Hypothalamus (tissue), 51 donors: ENCODE measurements around the gene ZNF774.
"Not testable (repeated sequence)": the region's sequence is repeated elsewhere in the genome, so short reads cannot be mapped to it uniquely, and the experiment has no call there.

Source experiments
- DNase-seq, 51 donors: peaks; one replicate each; lab custom pipeline; 2025; lab: John Stamatoyannopoulos, UW

Gene ZNF774

GRCh38 chr15:90387534-90388461, 35.7 kb downstream of the ZNF774 start, which contains the start of gene IQGAP1:
TSS of gene IQGAP1 (plus strand) at chr15:90388242. CDS start at chr15:90388342, 100 bp downstream.
- peak; percentile 39 to 99 (median 91) for DNase-seq

GRCh38 chr15:90388462-90389380, 36.6 kb downstream of the ZNF774 start:
- DNase-seq: peak in 27 of 51 donors; percentile 6 to 62 (median 34)

GRCh38 chr15:90389513-90389912, 37.4 kb downstream of the ZNF774 start:
- DNase-seq: no peak

GRCh38 chr15:90393040-90393439, 41.0 kb downstream of the ZNF774 start:
- no peak for DNase-seq

GRCh38 chr15:90394074-90394473, 42.0 kb downstream of the ZNF774 start:
- DNase-seq: no peak

GRCh38 chr15:90394748-90395442, 42.8 kb downstream of the ZNF774 start:
- no peak for DNase-seq

- DNase-seq: no peak
Measured at GRCh38 chr15:90396321-90396720, 44.2 kb downstream of the ZNF774 start.

- no peak for DNase-seq
Measured at GRCh38 chr15:90400005-90400758, 48.1 kb downstream of the ZNF774 start.

GRCh38 chr15:90400759-90401314, 48.8 kb downstream of the ZNF774 start:
- peak in 1 of 51 donors; percentile 23 for DNase-seq

- peak in 1 of 51 donors; percentile 12 for DNase-seq
Measured at GRCh38 chr15:90401495-90401894, 49.4 kb downstream of the ZNF774 start.

- peak in 2 of 51 donors; percentile 18 to 40 for DNase-seq
Measured at GRCh38 chr15:90402223-90402622, 50.1 kb downstream of the ZNF774 start.

- no peak for DNase-seq
Measured at GRCh38 chr15:90402767-90403166, 50.7 kb downstream of the ZNF774 start.

- no peak for DNase-seq
Measured at GRCh38 chr15:90405055-90405607, 53.0 kb downstream of the ZNF774 start.

- DNase-seq: no peak
Measured at GRCh38 chr15:90407336-90407735, 55.3 kb downstream of the ZNF774 start.

GRCh38 chr15:90407871-90408317, 55.8 kb downstream of the ZNF774 start:
- no peak for DNase-seq

GRCh38 chr15:90408657-90409056, 56.6 kb downstream of the ZNF774 start:
- DNase-seq: no peak

GRCh38 chr15:90409587-90409986, 57.5 kb downstream of the ZNF774 start:
- not testable (repeated sequence) for DNase-seq

- DNase-seq: not testable (repeated sequence)
Measured at GRCh38 chr15:90410316-90410715, 58.2 kb downstream of the ZNF774 start.

- DNase-seq: no peak
Measured at GRCh38 chr15:90411176-90411575, 59.1 kb downstream of the ZNF774 start.
